HEK293 (cell line): ENCODE measurements around the gene EVL.

Experiments used
- CTCF ChIA-PET: fragments of 350-600 bp; formaldehyde crosslinking; extraction: SDS; loops from one replicate; lab custom pipeline; 2021; ENCODE audit warnings: antibody characterized with exemption; lab: Yijun Ruan, JAX
- POLR2A ChIA-PET: fragments of 300-600 bp; formaldehyde crosslinking; extraction: SDS; loops from one replicate; lab custom pipeline; 2020; ENCODE audit warnings: antibody characterized with exemption, inconsistent platforms; lab: Yijun Ruan, JAX
- H3K27ac ChIP-seq: fragments of 200-500 bp; sonication (Bioruptor generic); 2 replicates; pipeline ENCODE4 v1.5.1; 2014; ENCODE audit warnings: low read depth, low read length, control low read depth, inconsistent platforms; ENCODE audit errors: extremely low read depth
- H3K36me3 ChIP-seq, 2 experiments: fragments of 200-500 bp in 1 of 2; sonication (Bioruptor generic) in 1 of 2; 1 replicate in 1 of 2; 2 replicates in 1 of 2; pipeline ENCODE4 v1.5.1; 2014 to 2017; ENCODE audit warnings: inconsistent platforms in 2 of 2, low read length in 2 of 2; ENCODE audit not compliant: control insufficient read depth in 2 of 2, insufficient read depth in 1 of 2
- H3K4me1 ChIP-seq: fragments of 200-500 bp; sonication (Bioruptor generic); 2 replicates; pipeline ENCODE4 v1.5.1; 2014; ENCODE audit warnings: mild to moderate bottlenecking, low read length, inconsistent platforms; ENCODE audit not compliant: control insufficient read depth, insufficient read depth
- H3K4me3 ChIP-seq: 2 replicates; pipeline ENCODE4 v1.5.1; 2011; ENCODE audit warnings: low read depth, mild to moderate bottlenecking, control low read depth, low read length, moderate library complexity
- H3K9me3 ChIP-seq: fragments of 200-500 bp; sonication (Bioruptor generic); 2 replicates; pipeline ENCODE4 v1.5.1; 2014; ENCODE audit warnings: low read depth, low read length, inconsistent platforms; ENCODE audit not compliant: control insufficient read depth, insufficient read depth
- BCL11B ChIP-seq: fragments of 450-650 bp; formaldehyde crosslinking; IDR thresholded peaks from 2 replicates; pipeline ENCODE4 v1.5.1; 2016; ENCODE audit warnings: low read depth, missing biosample characterization, missing genetic modification characterization
- REPIN1 ChIP-seq: fragments of 450-650 bp; formaldehyde crosslinking; IDR thresholded peaks from 2 replicates; pipeline ENCODE4 v1.5.1; 2017; ENCODE audit warnings: missing biosample characterization, missing genetic modification characterization, low read depth
- SP3 ChIP-seq: fragments of 450-650 bp; formaldehyde crosslinking; IDR thresholded peaks from 2 replicates; pipeline ENCODE4 v1.5.1; 2016; ENCODE audit warnings: missing biosample characterization, missing genetic modification characterization
- ZFHX2 ChIP-seq: fragments of 450-650 bp; formaldehyde crosslinking; conservative IDR thresholded peaks from 2 replicates; pipeline ENCODE4 v1.5.1; 2016; ENCODE audit warnings: missing biosample characterization, missing genetic modification characterization
- ZFP3 ChIP-seq: fragments of 450-650 bp; formaldehyde crosslinking; IDR thresholded peaks from 2 replicates; pipeline ENCODE4 v1.5.1; 2016; ENCODE audit warnings: low read depth, missing biosample characterization, missing genetic modification characterization
- ZIC2 ChIP-seq: fragments of 450-650 bp; formaldehyde crosslinking; IDR thresholded peaks from 2 replicates; pipeline ENCODE4 v1.5.1; 2016; ENCODE audit warnings: missing biosample characterization, missing genetic modification characterization
- ZNF10 ChIP-seq: fragments of 450-650 bp; formaldehyde crosslinking; IDR thresholded peaks from 2 replicates; pipeline ENCODE4 v1.5.1; 2017; ENCODE audit warnings: missing biosample characterization, missing genetic modification characterization
- ZNF169 ChIP-seq: fragments of 450-650 bp; formaldehyde crosslinking; IDR thresholded peaks from 2 replicates; pipeline ENCODE4 v1.5.1; 2016; ENCODE audit warnings: missing biosample characterization, missing genetic modification characterization
- ZNF211 ChIP-seq: fragments of 450-650 bp; formaldehyde crosslinking; IDR thresholded peaks from 2 replicates; pipeline ENCODE4 v1.5.1; 2016; ENCODE audit warnings: low read depth, missing biosample characterization, missing genetic modification characterization
- ZNF24 ChIP-seq: fragments of 450-650 bp; formaldehyde crosslinking; IDR thresholded peaks from 2 replicates; pipeline ENCODE4 v1.5.1; 2016; ENCODE audit warnings: missing biosample characterization, missing genetic modification characterization
- ZNF473 ChIP-seq: fragments of 450-650 bp; formaldehyde crosslinking; IDR thresholded peaks from 2 replicates; pipeline ENCODE4 v1.5.1; 2017; ENCODE audit warnings: missing biosample characterization, missing genetic modification characterization
- ZNF514 ChIP-seq: fragments of 450-650 bp; formaldehyde crosslinking; IDR thresholded peaks from 2 replicates; pipeline ENCODE4 v1.5.1; 2016; ENCODE audit warnings: missing biosample characterization, missing genetic modification characterization
- ZNF701 ChIP-seq: fragments of 450-650 bp; formaldehyde crosslinking; IDR thresholded peaks from 2 replicates; pipeline ENCODE4 v1.5.1; 2016; ENCODE audit warnings: missing biosample characterization, missing genetic modification characterization
- TF ChIP-seq, protein P1 (sequence below): fragments of 450-650 bp; formaldehyde crosslinking; IDR thresholded peaks from 2 replicates; pipeline ENCODE4 v1.5.1; 2016; ENCODE audit warnings: missing biosample characterization, missing genetic modification characterization
- TF ChIP-seq, protein P2 (sequence below): fragments of 450-650 bp; formaldehyde crosslinking; IDR thresholded peaks from 2 replicates; pipeline ENCODE4 v1.5.1; 2016; ENCODE audit warnings: missing biosample characterization, missing genetic modification characterization
- TF ChIP-seq, protein P3 (sequence below): fragments of 450-650 bp; IDR thresholded peaks from 2 replicates; pipeline ENCODE4 v1.5.1; 2018; ENCODE audit warnings: missing biosample characterization, mild to moderate bottlenecking, missing genetic modification characterization
- TF ChIP-seq, protein P4 (sequence below): fragments of 450-650 bp; formaldehyde crosslinking; IDR thresholded peaks from 2 replicates; pipeline ENCODE4 v1.5.1; 2016; ENCODE audit warnings: missing biosample characterization, missing genetic modification characterization
- TF ChIP-seq, protein P5 (sequence below): fragments of 450-650 bp; formaldehyde crosslinking; IDR thresholded peaks from 2 replicates; pipeline ENCODE4 v1.5.1; 2016; ENCODE audit warnings: missing biosample characterization, missing genetic modification characterization, borderline replicate concordance
- TF ChIP-seq, protein P6 (sequence below): fragments of 450-650 bp; IDR thresholded peaks from 2 replicates; pipeline ENCODE4 v1.5.1; 2018; ENCODE audit warnings: missing biosample characterization, missing genetic modification characterization
- TF ChIP-seq, protein P7 (sequence below): fragments of 450-650 bp; formaldehyde crosslinking; IDR thresholded peaks from 2 replicates; pipeline ENCODE4; 2016; ENCODE audit warnings: missing biosample characterization, missing genetic modification characterization

The EVL gene

DNA sequence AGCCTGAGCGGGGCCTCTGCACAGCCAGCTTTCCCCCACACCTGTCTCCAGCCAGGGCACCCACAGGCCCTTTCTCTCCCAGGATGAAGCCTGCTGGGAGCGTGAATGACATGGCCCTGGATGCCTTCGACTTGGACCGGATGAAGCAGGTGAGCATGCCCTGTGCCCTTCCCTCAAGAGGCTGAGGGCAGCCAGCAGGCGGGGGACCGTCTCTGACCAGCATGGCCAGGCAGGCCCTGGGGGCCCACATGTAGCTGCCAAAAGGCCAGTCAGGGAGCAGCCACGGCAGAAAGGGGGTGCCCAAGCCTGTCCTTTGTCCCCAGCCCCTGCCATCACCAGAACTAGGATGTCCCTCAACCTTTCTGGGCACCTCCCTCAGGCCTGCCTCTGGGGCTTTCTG is 75.9 kb downstream of the EVL start (continued):
- TF ChIP-seq, protein P1, sequence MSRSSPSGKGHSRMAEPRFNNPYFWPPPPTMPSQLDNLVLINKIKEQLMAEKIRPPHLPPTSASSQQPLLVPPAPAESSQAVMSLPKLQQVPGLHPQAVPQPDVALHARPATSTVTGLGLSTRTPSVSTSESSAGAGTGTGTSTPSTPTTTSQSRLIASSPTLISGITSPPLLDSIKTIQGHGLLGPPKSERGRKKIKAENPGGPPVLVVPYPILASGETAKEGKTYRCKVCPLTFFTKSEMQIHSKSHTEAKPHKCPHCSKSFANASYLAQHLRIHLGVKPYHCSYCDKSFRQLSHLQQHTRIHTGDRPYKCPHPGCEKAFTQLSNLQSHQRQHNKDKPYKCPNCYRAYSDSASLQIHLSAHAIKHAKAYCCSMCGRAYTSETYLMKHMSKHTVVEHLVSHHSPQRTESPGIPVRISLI (tag by site-specific recombination), result no peak
- no peak for TF ChIP-seq REPIN1 (tag by site-specific recombination)
- TF ChIP-seq, protein P2, sequence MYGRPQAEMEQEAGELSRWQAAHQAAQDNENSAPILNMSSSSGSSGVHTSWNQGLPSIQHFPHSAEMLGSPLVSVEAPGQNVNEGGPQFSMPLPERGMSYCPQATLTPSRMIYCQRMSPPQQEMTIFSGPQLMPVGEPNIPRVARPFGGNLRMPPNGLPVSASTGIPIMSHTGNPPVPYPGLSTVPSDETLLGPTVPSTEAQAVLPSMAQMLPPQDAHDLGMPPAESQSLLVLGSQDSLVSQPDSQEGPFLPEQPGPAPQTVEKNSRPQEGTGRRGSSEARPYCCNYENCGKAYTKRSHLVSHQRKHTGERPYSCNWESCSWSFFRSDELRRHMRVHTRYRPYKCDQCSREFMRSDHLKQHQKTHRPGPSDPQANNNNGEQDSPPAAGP (tag by site-specific recombination), result no peak
- no peak for TF ChIP-seq SP3 (tag by site-specific recombination)
- no peak for TF ChIP-seq ZFP3 (tag by site-specific recombination)
- TF ChIP-seq ZNF473, result no peak
- TF ChIP-seq ZNF514 (tag by site-specific recombination), result no peak
- TF ChIP-seq ZNF701 (tag by site-specific recombination), result no peak

DNA sequence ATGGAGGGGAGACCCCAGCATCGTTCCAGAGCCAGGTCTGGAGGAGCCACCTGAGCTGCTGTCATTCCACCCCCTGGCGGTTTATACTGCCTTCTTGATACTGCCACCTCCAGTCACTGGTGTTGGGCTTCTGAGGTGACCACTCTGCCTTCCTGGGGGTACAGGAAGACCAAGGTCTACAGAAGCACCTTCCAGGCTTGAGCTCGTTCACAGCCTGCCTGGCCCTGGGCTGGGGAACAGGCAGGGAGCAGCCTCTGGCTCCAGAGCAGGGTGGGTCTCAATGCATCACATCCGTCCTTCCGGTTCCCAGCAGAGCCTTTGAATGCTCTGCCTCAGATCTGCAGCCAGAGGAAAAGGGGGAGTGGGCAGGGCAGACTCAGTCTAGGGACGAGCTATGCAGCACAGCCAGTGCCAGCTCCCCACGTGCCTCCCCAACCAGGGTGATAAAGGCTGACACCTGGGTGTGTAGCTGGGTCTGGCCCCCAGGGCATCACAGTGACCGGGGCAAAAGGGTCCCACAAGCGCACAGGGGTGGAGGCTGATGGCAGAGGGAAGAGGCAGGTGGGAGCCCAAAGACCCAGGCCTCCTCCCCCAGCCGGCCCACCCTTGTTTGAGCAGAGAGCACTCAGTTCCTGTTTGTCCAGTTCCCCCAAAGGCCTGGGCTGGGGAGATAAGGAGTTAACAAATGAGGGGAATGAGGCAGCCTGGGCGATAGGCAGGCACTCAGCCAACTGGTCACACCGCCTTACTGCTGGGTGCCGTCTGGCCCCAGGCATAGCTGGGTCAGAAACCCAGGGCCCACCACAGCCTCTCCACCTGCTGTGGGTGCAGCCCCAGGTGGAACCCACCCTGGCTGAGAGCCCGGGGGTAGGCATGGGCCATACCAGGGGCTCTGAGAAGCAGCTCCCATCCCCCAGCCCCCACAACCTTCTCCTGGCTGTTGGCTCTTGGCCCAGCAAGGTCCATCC is 77.1 kb downstream of the EVL start:
- Histone ChIP-seq H3K9me3 (no peaks in the 10 kb centered on the region), H3K4me1 (no peaks in the 10 kb centered on the region), H3K27ac (no peak overlapping the region), H3K36me3 (peaks cover 0 to 24% of the 10 kb centered on the region in 2 experiments; a peak in 1 of 3 replicates), H3K4me3 (no peak overlapping the region)
- ChIA-PET CTCF (interaction anchor here (0.5 to 0.9 kb wide), 2 partner anchors 34 to 159 kb away, joined by 3 read pairs; no protein-coding TSS in a partner anchor), POLR2A (no interaction called here)
- TF ChIP-seq ZIC2 (tag by site-specific recombination) (peak; percentile 65; the same call in 1 of the 2 replicates), ZNF24 (tag by site-specific recombination) (no peak)
- TF ChIP-seq, protein P3, sequence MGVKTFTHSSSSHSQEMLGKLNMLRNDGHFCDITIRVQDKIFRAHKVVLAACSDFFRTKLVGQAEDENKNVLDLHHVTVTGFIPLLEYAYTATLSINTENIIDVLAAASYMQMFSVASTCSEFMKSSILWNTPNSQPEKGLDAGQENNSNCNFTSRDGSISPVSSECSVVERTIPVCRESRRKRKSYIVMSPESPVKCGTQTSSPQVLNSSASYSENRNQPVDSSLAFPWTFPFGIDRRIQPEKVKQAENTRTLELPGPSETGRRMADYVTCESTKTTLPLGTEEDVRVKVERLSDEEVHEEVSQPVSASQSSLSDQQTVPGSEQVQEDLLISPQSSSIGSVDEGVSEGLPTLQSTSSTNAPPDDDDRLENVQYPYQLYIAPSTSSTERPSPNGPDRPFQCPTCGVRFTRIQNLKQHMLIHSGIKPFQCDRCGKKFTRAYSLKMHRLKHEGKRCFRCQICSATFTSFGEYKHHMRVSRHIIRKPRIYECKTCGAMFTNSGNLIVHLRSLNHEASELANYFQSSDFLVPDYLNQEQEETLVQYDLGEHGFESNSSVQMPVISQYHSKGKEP, result no peak

DNA sequence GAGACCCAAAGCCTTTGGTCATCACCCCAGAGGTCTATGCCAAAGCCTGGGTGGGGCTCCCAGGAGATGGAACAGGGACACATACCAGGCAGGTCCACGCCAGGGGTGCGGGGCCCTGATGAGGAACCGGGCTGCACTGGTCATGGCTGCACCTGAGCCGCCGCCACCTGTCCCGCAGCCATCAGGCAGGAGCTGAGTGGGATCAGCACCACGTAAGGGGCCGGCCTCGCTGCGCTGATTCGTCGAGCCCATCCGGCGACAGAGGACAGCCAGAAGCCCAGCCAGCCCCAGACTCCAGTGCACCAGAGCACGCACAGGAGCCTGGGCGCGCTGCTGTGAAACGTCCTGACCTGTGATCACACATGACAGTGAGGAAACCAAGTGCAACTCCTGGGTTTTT is 78.3 kb downstream of the EVL start:
- H3K4me1 ChIP-seq, result no peaks in the 10 kb centered on the region
- POLR2A ChIA-PET, result no interaction called here
- H3K27ac ChIP-seq, result no peak overlapping the region
- CTCF ChIA-PET, result no interaction called here
- H3K4me3 ChIP-seq, result no peak overlapping the region
- peaks cover 0 to 17% of the 10 kb centered on the region in 2 experiments; a peak in 1 of 3 replicates for H3K36me3 ChIP-seq
- H3K9me3 ChIP-seq, result no peaks in the 10 kb centered on the region
- TF ChIP-seq, protein P4, sequence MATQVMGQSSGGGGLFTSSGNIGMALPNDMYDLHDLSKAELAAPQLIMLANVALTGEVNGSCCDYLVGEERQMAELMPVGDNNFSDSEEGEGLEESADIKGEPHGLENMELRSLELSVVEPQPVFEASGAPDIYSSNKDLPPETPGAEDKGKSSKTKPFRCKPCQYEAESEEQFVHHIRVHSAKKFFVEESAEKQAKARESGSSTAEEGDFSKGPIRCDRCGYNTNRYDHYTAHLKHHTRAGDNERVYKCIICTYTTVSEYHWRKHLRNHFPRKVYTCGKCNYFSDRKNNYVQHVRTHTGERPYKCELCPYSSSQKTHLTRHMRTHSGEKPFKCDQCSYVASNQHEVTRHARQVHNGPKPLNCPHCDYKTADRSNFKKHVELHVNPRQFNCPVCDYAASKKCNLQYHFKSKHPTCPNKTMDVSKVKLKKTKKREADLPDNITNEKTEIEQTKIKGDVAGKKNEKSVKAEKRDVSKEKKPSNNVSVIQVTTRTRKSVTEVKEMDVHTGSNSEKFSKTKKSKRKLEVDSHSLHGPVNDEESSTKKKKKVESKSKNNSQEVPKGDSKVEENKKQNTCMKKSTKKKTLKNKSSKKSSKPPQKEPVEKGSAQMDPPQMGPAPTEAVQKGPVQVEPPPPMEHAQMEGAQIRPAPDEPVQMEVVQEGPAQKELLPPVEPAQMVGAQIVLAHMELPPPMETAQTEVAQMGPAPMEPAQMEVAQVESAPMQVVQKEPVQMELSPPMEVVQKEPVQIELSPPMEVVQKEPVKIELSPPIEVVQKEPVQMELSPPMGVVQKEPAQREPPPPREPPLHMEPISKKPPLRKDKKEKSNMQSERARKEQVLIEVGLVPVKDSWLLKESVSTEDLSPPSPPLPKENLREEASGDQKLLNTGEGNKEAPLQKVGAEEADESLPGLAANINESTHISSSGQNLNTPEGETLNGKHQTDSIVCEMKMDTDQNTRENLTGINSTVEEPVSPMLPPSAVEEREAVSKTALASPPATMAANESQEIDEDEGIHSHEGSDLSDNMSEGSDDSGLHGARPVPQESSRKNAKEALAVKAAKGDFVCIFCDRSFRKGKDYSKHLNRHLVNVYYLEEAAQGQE (tag by site-specific recombination), result no peak
- TF ChIP-seq ZNF169 (tag by site-specific recombination) (no peak), ZFHX2 (no peak), ZNF211 (tag by site-specific recombination) (no peak), BCL11B (tag by site-specific recombination) (no peak), ZNF10 (tag by site-specific recombination) (no peak)
- TF ChIP-seq, protein P5, sequence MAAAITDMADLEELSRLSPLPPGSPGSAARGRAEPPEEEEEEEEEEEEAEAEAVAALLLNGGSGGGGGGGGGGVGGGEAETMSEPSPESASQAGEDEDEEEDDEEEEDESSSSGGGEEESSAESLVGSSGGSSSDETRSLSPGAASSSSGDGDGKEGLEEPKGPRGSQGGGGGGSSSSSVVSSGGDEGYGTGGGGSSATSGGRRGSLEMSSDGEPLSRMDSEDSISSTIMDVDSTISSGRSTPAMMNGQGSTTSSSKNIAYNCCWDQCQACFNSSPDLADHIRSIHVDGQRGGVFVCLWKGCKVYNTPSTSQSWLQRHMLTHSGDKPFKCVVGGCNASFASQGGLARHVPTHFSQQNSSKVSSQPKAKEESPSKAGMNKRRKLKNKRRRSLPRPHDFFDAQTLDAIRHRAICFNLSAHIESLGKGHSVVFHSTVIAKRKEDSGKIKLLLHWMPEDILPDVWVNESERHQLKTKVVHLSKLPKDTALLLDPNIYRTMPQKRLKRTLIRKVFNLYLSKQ, result no peak
- TF ChIP-seq, protein P6, sequence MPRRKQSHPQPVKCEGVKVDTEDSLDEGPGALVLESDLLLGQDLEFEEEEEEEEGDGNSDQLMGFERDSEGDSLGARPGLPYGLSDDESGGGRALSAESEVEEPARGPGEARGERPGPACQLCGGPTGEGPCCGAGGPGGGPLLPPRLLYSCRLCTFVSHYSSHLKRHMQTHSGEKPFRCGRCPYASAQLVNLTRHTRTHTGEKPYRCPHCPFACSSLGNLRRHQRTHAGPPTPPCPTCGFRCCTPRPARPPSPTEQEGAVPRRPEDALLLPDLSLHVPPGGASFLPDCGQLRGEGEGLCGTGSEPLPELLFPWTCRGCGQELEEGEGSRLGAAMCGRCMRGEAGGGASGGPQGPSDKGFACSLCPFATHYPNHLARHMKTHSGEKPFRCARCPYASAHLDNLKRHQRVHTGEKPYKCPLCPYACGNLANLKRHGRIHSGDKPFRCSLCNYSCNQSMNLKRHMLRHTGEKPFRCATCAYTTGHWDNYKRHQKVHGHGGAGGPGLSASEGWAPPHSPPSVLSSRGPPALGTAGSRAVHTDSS, result no peak
- TF ChIP-seq, protein P7, sequence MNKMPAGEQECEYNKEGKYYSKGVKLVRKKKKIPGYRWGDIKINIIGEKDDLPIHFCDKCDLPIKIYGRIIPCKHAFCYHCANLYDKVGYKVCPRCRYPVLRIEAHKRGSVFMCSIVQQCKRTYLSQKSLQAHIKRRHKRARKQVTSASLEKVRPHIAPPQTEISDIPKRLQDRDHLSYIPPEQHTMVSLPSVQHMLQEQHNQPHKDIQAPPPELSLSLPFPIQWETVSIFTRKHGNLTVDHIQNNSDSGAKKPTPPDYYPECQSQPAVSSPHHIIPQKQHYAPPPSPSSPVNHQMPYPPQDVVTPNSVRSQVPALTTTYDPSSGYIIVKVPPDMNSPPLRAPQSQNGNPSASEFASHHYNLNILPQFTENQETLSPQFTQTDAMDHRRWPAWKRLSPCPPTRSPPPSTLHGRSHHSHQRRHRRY (tag by site-specific recombination), result no peak
